MM.1S (cell line): ENCODE data around the gene TUBB2B.
"Not testable (repeated sequence)": the region's sequence is repeated elsewhere in the genome, so short reads cannot be mapped to it uniquely, and the experiment has no call there.

Experiments used
- EZH2phosphoT487 ChIP-seq: fragments of 300-600 bp; sonication (generic); IDR thresholded peaks from 2 replicates; pipeline ENCODE4 v1.6.1; 2018; ENCODE audit warnings: antibody characterized with exemption, low read length
- TF ChIP-seq, protein P1 (sequence below): fragments of 300-600 bp; sonication (generic); IDR thresholded peaks from 2 replicates; pipeline ENCODE4 v1.5.1; 2016; ENCODE audit warnings: antibody characterized with exemption, low read length, mixed read lengths

DNA sequence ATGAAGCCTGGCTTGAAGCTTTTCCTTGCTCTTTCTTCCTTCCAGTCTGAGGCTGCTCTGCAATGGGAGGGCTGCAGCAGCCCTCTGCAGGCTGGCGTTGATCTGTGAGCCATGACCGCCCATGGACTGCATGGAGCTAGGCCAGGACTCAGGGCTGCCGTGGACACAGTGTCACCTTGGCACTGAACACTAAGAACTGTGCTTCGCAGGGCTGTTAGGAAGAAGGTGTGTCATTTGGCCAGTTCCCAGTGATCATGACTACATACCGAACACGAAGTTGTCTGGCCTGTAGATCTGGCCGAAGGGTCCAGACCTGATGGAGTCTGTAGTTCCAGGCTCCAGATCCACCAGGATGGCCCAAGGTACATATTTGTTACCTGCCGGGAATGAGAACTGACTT, 48.8 kb downstream of the TUBB2B start:
- TF ChIP-seq, protein P1, sequence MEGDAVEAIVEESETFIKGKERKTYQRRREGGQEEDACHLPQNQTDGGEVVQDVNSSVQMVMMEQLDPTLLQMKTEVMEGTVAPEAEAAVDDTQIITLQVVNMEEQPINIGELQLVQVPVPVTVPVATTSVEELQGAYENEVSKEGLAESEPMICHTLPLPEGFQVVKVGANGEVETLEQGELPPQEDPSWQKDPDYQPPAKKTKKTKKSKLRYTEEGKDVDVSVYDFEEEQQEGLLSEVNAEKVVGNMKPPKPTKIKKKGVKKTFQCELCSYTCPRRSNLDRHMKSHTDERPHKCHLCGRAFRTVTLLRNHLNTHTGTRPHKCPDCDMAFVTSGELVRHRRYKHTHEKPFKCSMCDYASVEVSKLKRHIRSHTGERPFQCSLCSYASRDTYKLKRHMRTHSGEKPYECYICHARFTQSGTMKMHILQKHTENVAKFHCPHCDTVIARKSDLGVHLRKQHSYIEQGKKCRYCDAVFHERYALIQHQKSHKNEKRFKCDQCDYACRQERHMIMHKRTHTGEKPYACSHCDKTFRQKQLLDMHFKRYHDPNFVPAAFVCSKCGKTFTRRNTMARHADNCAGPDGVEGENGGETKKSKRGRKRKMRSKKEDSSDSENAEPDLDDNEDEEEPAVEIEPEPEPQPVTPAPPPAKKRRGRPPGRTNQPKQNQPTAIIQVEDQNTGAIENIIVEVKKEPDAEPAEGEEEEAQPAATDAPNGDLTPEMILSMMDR: not testable (repeated sequence)
- not testable (repeated sequence) for TF ChIP-seq EZH2phosphoT487
